Trophoblast cell (in vitro differentiated cells and primary cell): Measurements from ENCODE around the gene MAGI2.
A peak's percentile ranks its signal among the peaks of the same experiment; 100 is the strongest.

Experiments used
- DNase-seq, 2 donors: peaks; one replicate each; pipeline ENCODE4 v3.0.0-alpha.2; 2016
- H2AFZ ChIP-seq: 2 replicates; pipeline ENCODE4 v1.6.1; 2013; ENCODE audit warnings: low read length, moderate library complexity, mild to moderate bottlenecking; ENCODE audit not compliant: insufficient read depth, poor library complexity
- H2AK5ac ChIP-seq: 2 replicates; pipeline ENCODE4 v1.6.1; 2013; ENCODE audit warnings: mild to moderate bottlenecking, low read length
- H2BK120ac ChIP-seq: 2 replicates; pipeline ENCODE4 v1.6.1; 2013; ENCODE audit warnings: low read length, mild to moderate bottlenecking, moderate library complexity; ENCODE audit not compliant: insufficient read depth, poor library complexity
- H2BK12ac ChIP-seq: 2 replicates; pipeline ENCODE4 v1.6.1; 2013; ENCODE audit warnings: mild to moderate bottlenecking, low read length, moderate library complexity
- H2BK5ac ChIP-seq: 2 replicates; pipeline ENCODE4 v1.6.1; 2013; ENCODE audit warnings: low read length, low read depth, moderate library complexity, mild to moderate bottlenecking; ENCODE audit not compliant: poor library complexity
- H3K14ac ChIP-seq: 2 replicates; pipeline ENCODE4 v1.6.1; 2013; ENCODE audit warnings: mild to moderate bottlenecking, low read length
- H3K18ac ChIP-seq: 2 replicates; pipeline ENCODE4 v1.6.1; 2013; ENCODE audit warnings: mild to moderate bottlenecking, low read length
- H3K23ac ChIP-seq: 2 replicates; pipeline ENCODE4 v1.6.1; 2013; ENCODE audit warnings: low read length
- H3K27ac ChIP-seq: 2 replicates; pipeline ENCODE4 v1.5.1; 2013; ENCODE audit warnings: low read depth, mild to moderate bottlenecking, inconsistent platforms, low read length, moderate library complexity
- H3K27me3 ChIP-seq: 2 replicates; pipeline ENCODE4 v1.6.1; 2013; ENCODE audit warnings: inconsistent platforms, mild to moderate bottlenecking, low read length, moderate library complexity; ENCODE audit not compliant: insufficient read depth
- H3K36me3 ChIP-seq, 2 experiments: 1 replicate in 1 of 2; 2 replicates in 1 of 2; pipeline ENCODE4 v1.6.1; 2013; ENCODE audit warnings: low read length in 2 of 2, mild to moderate bottlenecking in 2 of 2, moderate library complexity in 1 of 2; ENCODE audit not compliant: insufficient read depth in 2 of 2, control insufficient read depth in 1 of 2
- H3K4ac ChIP-seq: 2 replicates; pipeline ENCODE4 v1.6.1; 2013; ENCODE audit warnings: low read depth, mild to moderate bottlenecking, low read length, moderate library complexity
- H3K4me1 ChIP-seq, 2 experiments: 1 replicate in 1 of 2; 2 replicates in 1 of 2; pipeline ENCODE4 v1.6.1; 2013; ENCODE audit warnings: low read length in 2 of 2, mild to moderate bottlenecking in 2 of 2, moderate library complexity in 1 of 2; ENCODE audit not compliant: insufficient read depth in 2 of 2, control insufficient read depth in 1 of 2
- H3K4me2 ChIP-seq: 2 replicates; pipeline ENCODE4 v1.6.1; 2013; ENCODE audit warnings: inconsistent platforms, mild to moderate bottlenecking, low read length, moderate library complexity
- H3K4me3 ChIP-seq: 2 replicates; pipeline ENCODE4 v1.5.1; 2013; ENCODE audit warnings: mild to moderate bottlenecking, low read depth, low read length, inconsistent platforms
- H3K79me1 ChIP-seq: one replicate; pipeline ENCODE4 v1.6.1; 2013; ENCODE audit warnings: low read length
- H3K79me2 ChIP-seq: 2 replicates; pipeline ENCODE4 v1.6.1; 2013; ENCODE audit warnings: low read length, mild to moderate bottlenecking; ENCODE audit not compliant: control insufficient read depth, insufficient read depth, poor library complexity
- H3K9ac ChIP-seq: 2 replicates; pipeline ENCODE4 v1.6.1; 2013; ENCODE audit warnings: mild to moderate bottlenecking, low read length
- H3K9me3 ChIP-seq: 2 replicates; pipeline ENCODE4 v1.6.1; 2013; ENCODE audit warnings: low read depth, mild to moderate bottlenecking, control low read depth, inconsistent platforms, low read length; ENCODE audit not compliant: insufficient read depth
- H4K12ac ChIP-seq: 2 replicates; pipeline ENCODE4 v1.6.1; 2013; ENCODE audit warnings: low read depth, mild to moderate bottlenecking, low read length, moderate library complexity
- H4K8ac ChIP-seq: 2 replicates; pipeline ENCODE4 v1.6.1; 2013; ENCODE audit warnings: low read depth, mild to moderate bottlenecking, low read length, moderate library complexity
- H4K91ac ChIP-seq: one replicate; pipeline ENCODE4 v1.6.1; 2013; ENCODE audit warnings: low read depth, mild to moderate bottlenecking, low read length, moderate library complexity
- WGBS: extraction: QIAGEN DNeasy Blood & Tissue Kit; methylation state at CpG from one replicate; pipeline ENCODE4 v1.1.7; 2013; ENCODE audit warnings: missing lambda C conversion rate; ENCODE audit not compliant: insufficient read length, insufficient coverage; ENCODE audit errors: extremely low coverage; 5-methylcytosine and 5-hydroxymethylcytosine counted together

The MAGI2 gene

GRCh38 chr7:78601728-78602127 is 851.7 kb downstream of the MAGI2 start:
- no peaks in the 10 kb centered on the region for H3K79me2 ChIP-seq
- H3K4me2 ChIP-seq: no peak overlapping the region
- H4K91ac ChIP-seq: no peak overlapping the region
- no CpG with 5 or more reads among the region's 2 CpGs for WGBS
- H4K12ac ChIP-seq: no peak overlapping the region
- no peak overlapping the region for H3K27ac ChIP-seq
- H3K14ac ChIP-seq: no peak overlapping the region
- no peak overlapping the region for H4K8ac ChIP-seq
- H2BK120ac ChIP-seq: no peak overlapping the region
- no peak for DNase-seq
- no peak overlapping the region for H2AFZ ChIP-seq
- no peaks in the 10 kb centered on the region for H3K27me3 ChIP-seq
- no peak overlapping the region for H2BK12ac ChIP-seq
- no peak overlapping the region for H3K23ac ChIP-seq
- H3K36me3 ChIP-seq: no peaks in the 10 kb centered on the region
- no peak overlapping the region for H3K9ac ChIP-seq
- no peak overlapping the region for H3K18ac ChIP-seq
- H3K4me3 ChIP-seq: no peak overlapping the region
- no peak overlapping the region for H2AK5ac ChIP-seq
- no peaks in the 10 kb centered on the region for H3K9me3 ChIP-seq
- H3K4me1 ChIP-seq: no peaks in the 10 kb centered on the region
- no peaks in the 10 kb centered on the region for H3K79me1 ChIP-seq
- no peak overlapping the region for H2BK5ac ChIP-seq
- no peak overlapping the region for H3K4ac ChIP-seq

GRCh38 chr7:78594156-78594555 is 859.3 kb downstream of the MAGI2 start:
- no peak for DNase-seq
- Histone ChIP-seq H2BK12ac (no peak overlapping the region), H4K12ac (no peak overlapping the region), H2BK5ac (no peak overlapping the region), H3K9ac (no peak overlapping the region), H3K23ac (no peak overlapping the region), H3K14ac (no peak overlapping the region), H3K79me1 (peaks cover 2% of the 10 kb centered on the region), H3K18ac (no peak overlapping the region), H3K9me3 (no peaks in the 10 kb centered on the region), H4K91ac (no peak overlapping the region), H3K4me1 (peaks cover 2 to 6% of the 10 kb centered on the region in 2 experiments), H2BK120ac (no peak overlapping the region), H3K4me2 (no peak overlapping the region), H2AK5ac (no peak overlapping the region), H4K8ac (no peak overlapping the region), H3K79me2 (no peaks in the 10 kb centered on the region), H3K4me3 (no peak overlapping the region), H3K4ac (no peak overlapping the region), H2AFZ (no peak overlapping the region), H3K27me3 (no peaks in the 10 kb centered on the region), H3K36me3 (no peaks in the 10 kb centered on the region), H3K27ac (peak overlapping the region; percentile 67)
- WGBS: no CpG with 5 or more reads among the region's 3 CpGs

GRCh38 chr7:78588393-78588792 is 865.1 kb downstream of the MAGI2 start:
- peaks cover 2 to 3% of the 10 kb centered on the region in 2 experiments for H3K4me1 ChIP-seq
- no peaks in the 10 kb centered on the region for H3K79me2 ChIP-seq
- H3K9ac ChIP-seq: no peak overlapping the region
- no CpG with 5 or more reads among the region's 1 CpG for WGBS
- H3K36me3 ChIP-seq: no peaks in the 10 kb centered on the region
- DNase-seq: no peak
- no peak overlapping the region for H2AFZ ChIP-seq
- H3K4me3 ChIP-seq: no peak overlapping the region
- no peaks in the 10 kb centered on the region for H3K27me3 ChIP-seq
- no peak overlapping the region for H3K14ac ChIP-seq
- H3K4ac ChIP-seq: no peak overlapping the region
- H3K18ac ChIP-seq: no peak overlapping the region
- no peak overlapping the region for H4K8ac ChIP-seq
- H3K27ac ChIP-seq: no peak overlapping the region
- no peak overlapping the region for H2AK5ac ChIP-seq
- no peak overlapping the region for H4K91ac ChIP-seq
- peaks cover 2% of the 10 kb centered on the region for H3K79me1 ChIP-seq
- H3K4me2 ChIP-seq: no peak overlapping the region
- no peak overlapping the region for H4K12ac ChIP-seq
- H3K23ac ChIP-seq: no peak overlapping the region
- no peak overlapping the region for H2BK120ac ChIP-seq
- H2BK12ac ChIP-seq: no peak overlapping the region
- no peaks in the 10 kb centered on the region for H3K9me3 ChIP-seq
- H2BK5ac ChIP-seq: no peak overlapping the region

- Histone ChIP-seq H2BK5ac (no peak overlapping the region), H3K36me3 (no peaks in the 10 kb centered on the region), H3K4me2 (no peak overlapping the region), H3K14ac (no peak overlapping the region), H2AK5ac (no peak overlapping the region), H3K18ac (no peak overlapping the region), H3K23ac (no peak overlapping the region), H2BK120ac (no peak overlapping the region), H3K79me1 (peaks cover 2% of the 10 kb centered on the region), H3K27me3 (no peaks in the 10 kb centered on the region), H2AFZ (no peak overlapping the region), H3K4ac (no peak overlapping the region), H3K4me1 (peaks cover 2 to 3% of the 10 kb centered on the region in 2 experiments), H4K8ac (no peak overlapping the region), H4K91ac (no peak overlapping the region), H3K79me2 (no peaks in the 10 kb centered on the region), H3K9me3 (no peaks in the 10 kb centered on the region), H4K12ac (no peak overlapping the region), H3K27ac (no peak overlapping the region), H3K4me3 (no peak overlapping the region), H3K9ac (no peak overlapping the region), H2BK12ac (no peak overlapping the region)
- DNase-seq: peak; percentile 20 to 54
- WGBS: no CpG with 5 or more reads among the region's 5 CpGs
Observed at GRCh38 chr7:78587443-78588044, 865.9 kb downstream of the MAGI2 start.
